ENCODE results near the gene CD247.

CD247 gene

DNA sequence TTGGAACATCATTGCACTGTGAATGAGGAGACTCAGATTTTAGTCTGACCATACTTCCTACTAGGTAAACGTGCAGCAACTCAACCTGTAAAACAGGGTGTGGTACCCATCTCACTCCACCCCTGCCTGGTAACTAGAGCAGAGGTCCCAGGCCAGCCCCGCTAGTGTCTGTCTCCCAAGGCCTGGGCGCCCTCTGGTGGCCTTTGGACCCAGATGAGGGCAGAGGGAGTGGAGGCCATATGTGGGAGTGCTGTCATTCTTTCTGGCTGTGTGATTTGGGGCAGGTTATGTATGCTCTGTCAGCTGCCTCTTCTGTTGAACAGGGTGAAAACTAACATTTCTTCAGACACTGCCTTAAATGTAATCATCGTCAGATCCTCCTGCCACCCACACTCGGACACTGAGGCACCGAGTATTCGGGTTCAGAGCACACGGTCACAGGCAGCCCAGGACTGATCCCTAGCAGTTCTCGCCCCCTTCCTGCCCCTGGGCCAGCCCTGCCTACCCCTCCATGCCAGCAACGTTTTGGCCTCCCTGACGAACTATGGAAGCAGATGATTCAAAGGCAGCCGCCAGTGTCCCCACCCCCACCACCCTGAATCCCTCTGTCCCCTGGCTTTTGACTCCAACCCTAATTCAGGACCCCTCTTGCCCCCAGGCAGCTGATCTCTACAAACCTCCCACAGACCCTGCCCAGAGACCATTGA lies 76.0 kb downstream of the CD247 start:
- no peak overlapping the region for H3K4me3 ChIP-seq (ENCODE audit: low read depth, low read length)
- peak; percentile 89 for DNase-seq (ENCODE audit: low read depth)
- TF ChIP-seq, protein P1, sequence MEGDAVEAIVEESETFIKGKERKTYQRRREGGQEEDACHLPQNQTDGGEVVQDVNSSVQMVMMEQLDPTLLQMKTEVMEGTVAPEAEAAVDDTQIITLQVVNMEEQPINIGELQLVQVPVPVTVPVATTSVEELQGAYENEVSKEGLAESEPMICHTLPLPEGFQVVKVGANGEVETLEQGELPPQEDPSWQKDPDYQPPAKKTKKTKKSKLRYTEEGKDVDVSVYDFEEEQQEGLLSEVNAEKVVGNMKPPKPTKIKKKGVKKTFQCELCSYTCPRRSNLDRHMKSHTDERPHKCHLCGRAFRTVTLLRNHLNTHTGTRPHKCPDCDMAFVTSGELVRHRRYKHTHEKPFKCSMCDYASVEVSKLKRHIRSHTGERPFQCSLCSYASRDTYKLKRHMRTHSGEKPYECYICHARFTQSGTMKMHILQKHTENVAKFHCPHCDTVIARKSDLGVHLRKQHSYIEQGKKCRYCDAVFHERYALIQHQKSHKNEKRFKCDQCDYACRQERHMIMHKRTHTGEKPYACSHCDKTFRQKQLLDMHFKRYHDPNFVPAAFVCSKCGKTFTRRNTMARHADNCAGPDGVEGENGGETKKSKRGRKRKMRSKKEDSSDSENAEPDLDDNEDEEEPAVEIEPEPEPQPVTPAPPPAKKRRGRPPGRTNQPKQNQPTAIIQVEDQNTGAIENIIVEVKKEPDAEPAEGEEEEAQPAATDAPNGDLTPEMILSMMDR (IDR thresholded peaks at IDR 0.05; ENCODE audit: insufficient read depth, low read depth, low read length, missing control alignments): peak; percentile 92

DNA sequence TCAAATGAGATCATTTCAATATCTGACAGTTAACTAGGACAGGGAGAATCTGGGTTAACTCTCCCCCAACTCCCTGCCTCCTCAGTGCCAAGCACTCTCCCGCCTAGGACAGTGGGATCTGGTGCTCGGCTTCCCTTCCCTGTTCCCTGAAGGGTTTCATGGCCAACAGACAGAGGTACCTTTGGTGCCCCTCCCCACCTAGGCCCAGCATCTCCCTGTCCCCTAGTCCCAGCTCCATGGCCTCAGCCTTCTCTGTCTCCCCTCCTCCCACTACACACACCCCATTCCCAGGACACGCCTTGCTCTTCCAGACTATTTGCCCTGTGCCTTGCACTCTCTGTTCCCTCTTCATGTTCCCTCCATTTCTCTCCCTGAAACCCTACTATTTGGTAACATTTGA lies 77.1 kb downstream of the CD247 start:
- DNase-seq (ENCODE audit: low read depth): no peak
- TF ChIP-seq, protein P1 (IDR thresholded peaks at IDR 0.05; ENCODE audit: insufficient read depth, low read depth, low read length, missing control alignments): no peak
- no peak overlapping the region for H3K4me3 ChIP-seq (ENCODE audit: low read depth, low read length)

DNA sequence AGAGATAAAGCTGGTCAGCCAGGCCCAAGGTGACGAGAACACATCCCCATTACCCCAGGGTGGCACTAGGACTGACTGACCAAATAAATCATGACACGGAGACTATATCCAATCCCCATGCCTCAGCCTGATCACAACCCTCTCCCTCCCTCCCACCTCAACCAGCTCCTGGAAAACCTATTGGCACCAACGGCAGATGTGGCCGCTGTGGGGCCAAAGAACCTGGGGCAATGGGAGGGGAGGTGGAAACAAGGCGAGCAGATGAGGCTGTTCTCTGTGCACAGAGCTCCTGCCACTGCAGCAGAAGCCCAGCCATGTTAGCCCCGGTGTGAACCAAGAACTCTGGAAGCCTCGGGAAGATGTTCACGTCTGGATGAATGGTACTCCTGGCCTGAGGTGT lies 77.6 kb downstream of the CD247 start:
- TF ChIP-seq, protein P1 (IDR thresholded peaks at IDR 0.05; ENCODE audit: insufficient read depth, low read depth, low read length, missing control alignments): no peak
- no peak overlapping the region for H3K4me3 ChIP-seq (ENCODE audit: low read depth, low read length)
- DNase-seq (ENCODE audit: low read depth): no peak

DNA sequence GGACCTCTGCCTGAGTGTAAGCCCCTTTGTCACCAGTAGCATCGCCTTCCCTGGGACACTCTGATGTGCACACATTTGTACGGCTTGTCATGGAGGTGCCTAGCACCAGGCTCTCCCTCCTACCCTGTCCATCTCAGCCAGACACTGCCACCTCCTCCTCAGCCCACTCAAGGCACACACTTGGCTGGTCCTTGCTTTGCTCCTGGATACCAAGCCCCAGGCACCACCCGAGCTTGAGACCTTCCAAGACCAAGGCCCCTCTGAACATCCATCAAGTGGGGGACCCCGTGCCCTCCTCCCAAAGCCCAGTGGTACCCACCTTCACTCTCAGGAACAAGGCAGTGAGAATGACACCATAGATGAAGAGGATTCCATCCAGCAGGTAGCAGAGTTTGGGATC lies 78.0 kb downstream of the CD247 start:
- TF ChIP-seq, protein P1 (IDR thresholded peaks at IDR 0.05; ENCODE audit: insufficient read depth, low read depth, low read length, missing control alignments): no peak
- no peak for DNase-seq (ENCODE audit: low read depth)
- H3K4me3 ChIP-seq (ENCODE audit: low read depth, low read length): no peak overlapping the region

DNA sequence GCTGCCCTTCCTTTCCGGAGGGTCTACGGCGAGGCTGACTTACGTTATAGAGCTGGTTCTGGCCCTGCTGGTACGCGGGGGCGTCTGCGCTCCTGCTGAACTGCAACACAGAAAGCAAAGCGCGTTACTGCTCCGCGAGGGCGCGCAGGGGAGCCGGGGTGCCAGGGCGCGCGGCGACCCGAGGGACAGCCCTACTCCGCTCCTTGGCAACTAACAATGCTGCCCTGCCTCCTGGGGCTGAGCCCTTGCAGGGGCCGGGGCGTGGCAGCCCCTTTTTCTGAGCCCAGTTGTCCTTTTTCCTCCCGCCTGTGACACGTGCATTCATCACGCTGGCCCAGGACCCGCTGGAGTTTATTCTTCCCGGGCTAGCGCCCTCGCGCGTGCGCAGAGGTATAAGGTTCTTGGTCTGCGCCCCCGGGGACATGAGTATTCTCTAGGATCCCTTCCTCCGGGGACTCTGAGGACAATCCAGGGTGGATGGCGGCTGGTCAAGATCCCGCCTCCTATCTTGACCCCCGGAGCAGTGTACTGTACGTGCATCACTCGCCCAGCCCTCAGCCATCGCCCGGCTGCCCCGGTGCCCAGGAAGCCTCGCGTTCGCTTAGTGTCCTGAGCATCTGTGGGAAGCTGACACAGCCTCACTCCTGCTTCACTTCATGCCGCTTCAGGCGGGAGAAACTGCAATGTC lies 78.9 kb downstream of the CD247 start:
- TF ChIP-seq, protein P1 (IDR thresholded peaks at IDR 0.05; ENCODE audit: insufficient read depth, low read depth, low read length, missing control alignments): no peak
- peak overlapping the region; percentile 63 for H3K4me3 ChIP-seq (ENCODE audit: low read depth, low read length)
- peak; percentile 46 for DNase-seq (ENCODE audit: low read depth)

DNA sequence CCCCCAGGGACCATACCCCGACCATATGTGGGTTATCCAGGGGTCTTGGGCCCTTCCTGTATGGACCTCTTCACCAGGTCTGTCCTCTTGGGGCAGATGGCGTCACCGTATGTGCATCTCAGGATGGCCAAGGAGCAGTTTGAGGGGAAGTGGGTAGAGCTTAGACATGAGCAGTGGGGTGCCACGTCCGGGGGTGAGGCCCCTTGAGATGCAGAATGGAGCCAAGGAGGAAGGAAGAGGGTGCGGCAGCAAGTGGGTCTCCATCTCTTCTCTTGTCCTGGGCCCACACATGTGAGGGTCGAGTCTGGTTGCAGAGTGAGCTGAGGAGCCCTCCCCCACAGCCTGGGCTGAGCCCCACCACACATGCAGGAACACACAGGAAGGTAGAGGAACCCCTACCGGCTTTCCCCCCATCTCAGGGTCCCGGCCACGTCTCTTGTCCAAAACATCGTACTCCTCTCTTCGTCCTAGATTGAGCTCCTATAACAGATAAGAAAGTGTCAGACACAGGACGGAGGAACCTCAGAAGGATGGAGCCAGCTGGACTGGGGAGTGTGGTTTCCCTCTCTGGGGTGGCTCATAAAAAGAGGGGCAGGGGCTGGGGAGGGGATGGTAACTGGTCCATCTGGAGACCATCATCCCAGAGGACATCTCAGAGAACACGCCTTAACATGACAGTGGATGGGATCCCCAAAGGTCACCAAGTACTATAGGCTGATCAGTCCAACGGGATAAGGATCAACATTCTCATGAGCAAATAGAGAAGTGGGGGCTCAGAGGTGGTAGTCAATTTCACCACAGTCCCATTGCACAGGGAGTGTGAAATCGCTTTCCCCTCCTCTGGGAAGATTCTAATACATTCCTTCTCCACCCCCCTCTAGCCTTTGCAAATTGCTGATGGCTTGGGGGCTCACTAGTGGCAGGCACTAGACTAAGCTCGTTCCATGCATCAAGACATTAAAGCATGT lies 79.9 kb downstream of the CD247 start:
- no peak overlapping the region for H3K4me3 ChIP-seq (ENCODE audit: low read depth, low read length)
- TF ChIP-seq, protein P1 (IDR thresholded peaks at IDR 0.05; ENCODE audit: insufficient read depth, low read depth, low read length, missing control alignments): no peak
- DNase-seq (ENCODE audit: low read depth): no peak
